ENCODE data around the gene DDB1. TPM values are rescaled to one million over a fixed set of nuclear protein-coding genes. Genes with fewer than 3 reads are reported as not detected.

Gene DDB1
- total RNA-seq, 1 experiment from 2014 or later = 96.6 TPM

DNA sequence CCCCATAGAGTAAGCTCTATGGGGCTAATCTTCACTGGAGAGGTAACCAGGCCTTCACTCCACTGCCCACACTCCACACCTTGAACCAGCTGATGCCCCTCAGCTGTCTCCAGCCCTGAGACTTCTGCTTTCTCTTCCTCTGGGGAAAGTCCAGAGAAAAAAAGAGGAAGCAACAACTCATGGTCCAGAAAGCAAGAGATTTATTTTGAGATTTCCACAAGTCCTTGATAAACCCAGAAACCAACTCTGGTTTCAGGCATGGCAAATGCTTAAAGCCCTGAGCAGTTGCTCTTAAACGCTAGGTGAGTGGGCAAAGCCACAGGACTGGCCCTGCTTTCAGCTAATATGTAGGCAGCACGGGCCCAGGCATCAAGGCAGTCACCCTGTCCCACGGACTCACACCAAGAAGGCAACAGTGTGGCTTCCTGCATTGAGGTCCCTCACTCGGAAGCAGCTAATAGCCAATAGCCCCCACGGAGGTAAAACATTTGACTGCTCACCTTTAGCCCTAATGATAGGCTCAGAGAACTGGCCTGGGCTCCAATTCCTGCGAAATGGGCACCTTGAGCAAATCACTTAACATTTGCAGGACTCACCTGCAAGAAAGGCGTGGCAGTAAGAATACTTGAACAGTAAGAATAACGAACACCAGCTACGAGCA is 24.5 kb upstream of the DDB1 start:
- no peak for DNase-seq (ENCODE audit: extremely low read depth, low read depth)

DNA sequence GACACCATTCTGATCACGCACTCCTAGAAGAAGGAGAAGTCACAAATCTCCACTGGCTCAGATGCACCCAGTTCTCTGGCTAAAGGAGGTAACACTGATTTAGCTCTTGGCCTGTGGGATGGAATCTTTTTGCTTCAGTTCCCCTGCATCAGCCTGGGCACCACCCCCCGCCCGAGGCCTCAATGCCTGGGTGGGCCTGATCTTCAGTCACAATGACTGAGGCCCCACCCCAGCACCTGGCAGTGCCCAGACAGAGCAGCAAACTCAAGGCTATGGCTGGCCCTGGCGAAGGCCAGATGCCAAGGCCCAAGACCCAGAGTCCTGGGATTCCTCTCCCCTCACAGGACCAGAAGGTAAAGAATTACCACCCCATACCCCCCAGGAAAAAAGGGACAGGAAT is 23.8 kb upstream of the DDB1 start:
- DNase-seq (ENCODE audit: extremely low read depth, low read depth) = no peak

DNA sequence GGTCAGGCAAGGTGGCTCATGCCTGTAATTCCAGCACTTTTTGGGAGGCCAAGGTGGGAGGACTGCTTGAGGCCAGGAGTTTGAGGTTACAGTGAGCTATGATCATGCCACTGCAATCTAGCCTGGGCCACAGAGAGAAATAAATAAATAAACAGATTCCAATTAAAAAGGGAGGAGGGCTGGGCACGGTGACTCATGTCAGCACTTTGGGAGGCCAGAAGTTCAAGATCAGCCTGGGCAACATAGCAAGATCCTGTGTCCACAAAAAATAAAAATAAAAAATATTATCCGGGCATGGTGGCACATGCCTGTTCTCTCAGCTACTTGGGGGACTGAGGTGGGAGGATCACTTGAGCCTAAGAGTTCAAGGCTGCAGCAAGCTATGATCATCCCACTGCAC is 21.3 kb upstream of the DDB1 start:
- DNase-seq (ENCODE audit: extremely low read depth, low read depth) = no peak

DNA sequence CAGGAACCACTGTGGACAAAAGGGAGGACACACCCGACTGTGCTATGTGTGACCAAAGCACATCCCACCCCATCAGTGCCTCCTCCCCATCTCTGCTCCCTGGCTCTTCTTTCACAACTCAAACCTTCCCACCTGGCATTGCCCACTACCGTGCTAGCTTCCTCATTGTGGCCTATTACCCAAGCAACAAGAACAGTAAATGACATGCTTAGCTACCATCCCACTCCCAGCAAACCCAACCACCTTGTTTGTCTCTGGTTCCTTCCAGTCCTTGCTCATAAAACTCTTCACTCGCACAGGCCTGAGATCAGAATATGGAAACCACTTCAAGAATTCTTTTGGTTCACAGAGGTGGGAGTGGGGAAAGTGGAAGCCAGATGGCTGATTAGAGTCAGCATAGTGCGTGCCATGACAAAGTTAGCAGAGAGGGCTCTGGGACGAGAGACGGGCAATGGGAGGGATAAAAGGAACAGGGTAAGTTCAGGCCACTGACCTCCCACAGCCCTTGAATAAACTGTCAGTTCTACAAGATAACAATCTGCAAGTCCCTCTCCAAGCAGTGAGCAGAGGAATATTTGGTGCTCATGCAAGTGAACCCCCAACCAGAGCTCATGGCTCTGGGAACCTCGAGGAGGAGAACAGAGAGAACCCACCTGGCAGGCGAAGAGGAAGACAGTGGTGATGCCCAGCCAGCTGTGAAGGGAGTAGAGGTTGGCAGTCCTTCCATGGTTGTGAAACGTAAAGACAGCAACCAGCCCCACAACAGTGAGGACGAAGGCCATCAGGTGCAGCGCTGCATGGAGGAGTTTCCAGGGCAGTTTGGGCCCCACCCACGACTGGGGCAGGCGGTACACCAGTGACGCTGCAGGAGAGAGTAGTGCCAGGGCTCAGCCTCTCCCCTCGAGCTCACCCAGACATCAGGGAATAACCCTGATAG is 20.5 kb upstream of the DDB1 start:
- no peak for DNase-seq (ENCODE audit: extremely low read depth, low read depth)

GRCh38 chr11:61352038-61352437 is 19.1 kb upstream of the DDB1 start:
- no peak for DNase-seq (ENCODE audit: extremely low read depth, low read depth)

DNA sequence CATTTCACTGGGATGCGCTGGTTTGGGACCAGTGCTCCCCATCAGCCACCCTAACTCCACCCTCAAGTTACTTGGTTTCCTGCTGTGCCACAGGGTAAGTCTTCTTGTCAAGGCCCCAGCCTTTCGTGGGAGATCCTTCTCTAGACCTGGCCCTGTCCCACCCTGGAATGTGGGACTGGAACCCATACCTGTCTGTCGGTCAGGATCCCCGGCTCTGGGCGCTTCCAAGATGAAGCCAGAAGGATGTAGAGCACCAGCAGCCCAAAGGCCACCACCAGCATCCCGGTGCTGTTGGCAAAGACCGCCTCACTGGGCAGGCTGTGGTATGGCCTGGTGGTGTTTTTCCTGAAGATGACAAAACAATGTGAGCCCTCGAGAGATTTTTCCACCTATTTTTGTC is 17.9 kb upstream of the DDB1 start:
- no peak for DNase-seq (ENCODE audit: extremely low read depth, low read depth)

DNA sequence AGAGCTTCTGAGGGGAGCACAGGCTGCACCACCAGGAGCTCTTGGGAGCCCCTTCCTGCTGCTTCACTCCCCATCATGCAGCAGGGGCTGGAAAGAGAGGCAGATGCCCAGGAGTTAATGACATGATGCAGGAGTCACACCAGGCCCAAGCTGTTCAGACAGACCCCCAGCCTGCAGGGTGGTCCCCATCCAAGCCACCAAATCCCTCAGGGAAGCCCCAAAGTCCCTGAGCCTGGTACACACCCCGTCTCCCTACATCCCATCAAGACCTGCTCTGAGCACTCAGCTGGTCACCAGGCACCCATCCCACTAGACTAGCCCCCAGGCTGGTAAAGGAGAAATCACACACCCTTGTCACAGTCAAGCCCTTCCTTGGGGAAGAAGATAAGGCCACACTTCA is 17.4 kb upstream of the DDB1 start:
- no peak for DNase-seq (ENCODE audit: extremely low read depth, low read depth)

- no peak for DNase-seq (ENCODE audit: extremely low read depth, low read depth)
Observed at GRCh38 chr11:61349916-61350315, 17.0 kb upstream of the DDB1 start.

- DNase-seq (ENCODE audit: extremely low read depth, low read depth) = no peak
Observed at GRCh38 chr11:61349189-61349751, 16.4 kb upstream of the DDB1 start.

DNA sequence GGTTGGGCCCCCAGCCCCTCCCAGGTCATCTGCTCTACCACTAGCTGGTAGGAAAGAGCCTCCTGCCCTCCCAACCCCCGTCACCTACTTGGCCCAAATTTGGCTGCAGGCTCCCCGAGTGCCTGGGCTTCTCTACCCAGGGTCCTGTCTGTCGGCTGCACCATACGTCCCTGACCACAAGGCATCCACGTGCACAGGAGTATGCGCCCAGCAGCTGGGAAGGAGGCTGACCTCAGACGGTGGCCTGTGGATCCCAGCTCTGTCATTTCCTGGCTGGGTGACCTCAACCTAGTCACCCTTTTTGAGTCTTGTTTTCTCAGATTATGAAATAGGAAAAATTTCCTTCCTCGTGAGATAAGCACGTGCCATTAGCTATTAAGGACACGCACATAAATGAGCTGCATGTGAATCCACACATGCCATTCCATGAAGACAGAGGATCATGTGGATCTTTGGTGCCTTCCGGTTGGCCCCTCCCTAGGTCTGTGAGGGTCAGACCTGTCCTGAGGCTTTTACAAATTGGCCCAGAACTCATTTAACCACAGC is 15.1 kb upstream of the DDB1 start:
- DNase-seq (ENCODE audit: extremely low read depth, low read depth) = no peak

DNA sequence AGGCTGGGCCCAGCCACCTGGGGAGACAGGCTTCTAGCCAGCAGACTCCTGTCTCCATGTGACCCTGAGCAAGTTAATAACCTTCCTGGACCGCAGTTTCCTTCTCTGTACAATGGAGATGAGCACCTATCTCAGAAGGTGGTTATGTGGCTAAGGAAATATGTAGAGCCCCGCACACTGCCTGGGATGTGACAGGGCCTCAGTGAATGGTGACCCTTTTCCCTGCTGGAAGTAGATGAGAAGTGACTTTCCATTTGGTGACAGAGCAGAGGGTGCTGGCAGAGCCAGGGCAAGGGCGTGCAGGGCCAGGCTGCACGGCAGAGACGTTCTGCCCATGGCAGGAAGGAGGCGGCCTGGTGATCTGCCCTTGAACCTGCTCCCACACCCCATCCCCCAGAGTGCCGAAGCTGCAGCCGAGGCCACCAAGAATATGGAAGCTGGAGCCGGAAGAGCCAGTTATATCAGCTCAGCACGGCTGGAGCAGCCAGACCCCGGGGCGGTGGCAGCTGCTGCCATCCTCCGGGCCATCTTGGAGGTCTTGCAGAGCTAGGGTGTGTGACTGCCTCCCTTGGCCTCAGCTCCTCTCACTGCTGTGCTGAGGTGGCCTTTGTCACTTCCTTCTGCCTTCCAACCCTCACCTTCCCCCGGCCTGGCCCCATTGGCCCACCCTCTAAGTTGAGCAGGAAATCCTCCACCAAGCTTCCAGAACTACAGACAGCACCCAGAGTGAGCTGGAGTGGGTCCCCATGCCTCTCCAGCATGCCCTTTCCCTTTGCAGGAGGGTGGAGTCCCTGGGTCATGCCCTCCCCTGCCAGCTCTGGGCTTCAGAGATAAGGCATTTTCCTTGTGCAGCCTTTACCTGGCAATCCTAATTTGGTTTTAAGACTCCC is 13.3 kb upstream of the DDB1 start:
- no peak for DNase-seq (ENCODE audit: extremely low read depth, low read depth)

GRCh38 chr11:61345170-61345610 is 12.3 kb upstream of the DDB1 start:
- no peak for DNase-seq (ENCODE audit: extremely low read depth, low read depth)

DNA sequence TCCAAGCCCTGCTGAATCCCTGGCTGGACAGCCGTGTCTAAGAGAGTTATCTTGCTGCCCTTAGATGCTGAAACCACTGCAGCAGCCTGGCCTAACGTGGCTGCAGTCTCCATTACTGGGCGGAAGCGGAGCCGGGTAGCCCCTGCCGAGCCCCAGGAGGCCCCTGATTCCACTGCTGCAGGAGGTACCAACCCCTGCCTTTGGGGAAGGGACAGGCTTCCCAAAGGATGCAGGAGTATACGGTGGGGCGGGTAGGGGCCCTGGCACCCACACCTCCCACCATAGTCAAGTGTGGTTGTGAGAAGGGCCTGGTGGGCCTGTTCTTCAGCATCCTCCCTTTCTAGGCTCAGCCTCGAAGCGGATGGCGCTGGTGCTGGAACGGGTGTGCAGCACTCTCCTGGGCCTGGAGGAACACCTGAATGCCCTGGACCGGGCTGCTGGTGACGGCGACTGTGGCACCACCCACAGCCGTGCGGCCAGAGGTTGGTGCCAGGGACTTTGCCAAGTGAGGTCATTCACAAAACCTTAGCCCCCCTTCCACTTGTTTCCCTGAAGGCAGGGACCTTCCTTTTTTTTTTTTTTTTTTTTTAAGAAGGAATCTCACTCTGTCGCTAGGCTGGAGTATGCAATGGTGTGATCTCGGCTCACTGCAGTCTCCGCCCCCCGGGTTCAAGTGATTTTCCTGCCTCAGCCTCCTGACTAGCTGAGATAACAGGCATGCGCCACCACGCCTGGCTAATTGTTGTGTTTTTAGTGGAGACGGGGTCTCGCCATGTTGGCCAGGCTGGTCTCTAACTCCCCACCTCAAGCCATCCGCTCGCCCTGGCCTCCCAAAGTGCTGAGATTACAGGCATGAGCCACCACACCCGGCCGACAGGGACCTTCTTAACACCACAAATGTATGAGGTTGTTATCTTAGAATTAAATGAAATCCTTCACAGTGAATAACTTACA is 11.2 kb upstream of the DDB1 start:
- no peak for DNase-seq (ENCODE audit: extremely low read depth, low read depth)

GRCh38 chr11:61342207-61342803 is 9.4 kb upstream of the DDB1 start:
- no peak for DNase-seq (ENCODE audit: extremely low read depth, low read depth)

DNA sequence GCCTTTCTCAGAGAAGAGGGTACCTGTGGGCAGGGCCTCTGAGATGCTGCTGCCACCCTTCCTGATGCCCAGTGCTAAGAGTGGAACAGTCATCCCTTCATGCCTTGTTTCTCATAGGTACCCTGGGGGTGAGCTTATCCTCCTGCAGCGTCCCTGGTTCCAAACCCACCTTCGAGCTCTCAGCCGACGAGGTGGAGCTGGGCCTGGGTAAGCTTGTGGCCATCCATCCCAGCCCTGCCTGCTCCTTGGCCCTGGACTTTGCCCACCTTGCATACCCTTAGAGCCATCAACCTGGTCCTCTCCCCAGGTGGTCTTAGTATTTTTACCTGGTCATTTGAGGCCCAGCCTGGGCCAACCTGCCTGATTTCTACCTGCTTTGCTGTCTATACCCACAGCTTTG is 8.8 kb upstream of the DDB1 start:
- no peak for DNase-seq (ENCODE audit: extremely low read depth, low read depth)

DNA sequence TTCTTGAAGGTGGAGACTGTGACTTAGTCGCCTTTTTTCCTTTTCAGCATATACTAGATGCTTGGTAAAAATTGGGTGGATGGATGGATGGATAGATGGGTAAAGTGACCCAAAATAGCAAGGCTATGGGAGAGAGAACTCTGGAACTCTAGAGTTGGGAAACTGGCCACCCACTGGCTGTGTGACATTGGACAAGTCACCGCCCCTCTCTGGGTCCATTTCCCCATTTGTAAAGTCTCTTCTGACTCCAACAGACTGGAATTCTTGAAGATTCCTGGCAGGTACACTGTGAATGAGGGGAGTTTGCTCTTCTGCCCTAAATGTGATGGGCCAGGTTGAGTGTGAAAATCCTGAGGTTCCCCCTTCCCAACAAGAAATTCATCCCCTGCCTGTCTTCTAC is 8.1 kb upstream of the DDB1 start:
- no peak for DNase-seq (ENCODE audit: extremely low read depth, low read depth)

GRCh38 chr11:61339490-61339878 is 6.6 kb upstream of the DDB1 start:
- no peak for DNase-seq (ENCODE audit: extremely low read depth, low read depth)

- no peak for DNase-seq (ENCODE audit: extremely low read depth, low read depth)
Observed at GRCh38 chr11:61338783-61339489, 6.0 kb upstream of the DDB1 start.

Measured in NCI-H460 (cell line).